Glutamatergic neuron (in vitro differentiated cells): ENCODE measurements around the gene SH3BP5. TPM values are rescaled to one million over a fixed set of nuclear protein-coding genes. Genes with fewer than 3 reads are reported as not detected.
A peak's percentile ranks its signal among the peaks of the same experiment; 100 is the strongest.

Source experiments
- DNase-seq: peaks from one replicate; pipeline ENCODE4 v3.0.0; 2022
- H3K27ac Mint-ChIP-seq: one replicate; pipeline ENCODE4 v1.8.0; 2020; ENCODE audit warnings: mild to moderate bottlenecking, mixed read lengths, inconsistent platforms; ENCODE audit not compliant: unreplicated experiment
- H3K27me3 Mint-ChIP-seq: one replicate; pipeline ENCODE4 v1.8.0; 2020; ENCODE audit warnings: mild to moderate bottlenecking, moderate library complexity, mixed read lengths, inconsistent platforms; ENCODE audit not compliant: unreplicated experiment
- H3K36me3 Mint-ChIP-seq: one replicate; pipeline ENCODE4 v1.8.0; 2020; ENCODE audit warnings: mild to moderate bottlenecking, mixed read lengths, inconsistent platforms; ENCODE audit not compliant: unreplicated experiment
- H3K4me1 Mint-ChIP-seq: one replicate; pipeline ENCODE4 v1.8.0; 2020; ENCODE audit warnings: mild to moderate bottlenecking, low read depth, mixed read lengths, inconsistent platforms; ENCODE audit not compliant: unreplicated experiment
- H3K4me3 Mint-ChIP-seq: one replicate; pipeline ENCODE4 v1.8.0; 2020; ENCODE audit warnings: mild to moderate bottlenecking, mixed read lengths, inconsistent platforms; ENCODE audit not compliant: unreplicated experiment
- H3K9me3 Mint-ChIP-seq: one replicate; pipeline ENCODE4 v1.8.0; 2020; ENCODE audit warnings: mild to moderate bottlenecking, moderate library complexity, mixed read lengths, inconsistent platforms; ENCODE audit not compliant: unreplicated experiment
- total RNA-seq: library from RNA; stranded (reverse); fragmentation: NEBNext Ultra II Directional; extraction: Animal tissue kit (Norgen Biotek cat#: 25700); gene quantifications from one replicate; pipeline ENCODE4 v1.2.1, GENCODE V29; 2021; ENCODE audit not compliant: unreplicated experiment
- TF ChIP-seq, protein P1 (sequence below): fragments of 200-600 bp; sonication (generic); IDR thresholded peaks from one replicate; pipeline ENCODE4 v1.5.0; 2021; ENCODE audit not compliant: partially characterized antibody, unreplicated experiment

Gene SH3BP5
- total RNA-seq, 1 donor from 2014 or later, result 25.3 TPM

DNA sequence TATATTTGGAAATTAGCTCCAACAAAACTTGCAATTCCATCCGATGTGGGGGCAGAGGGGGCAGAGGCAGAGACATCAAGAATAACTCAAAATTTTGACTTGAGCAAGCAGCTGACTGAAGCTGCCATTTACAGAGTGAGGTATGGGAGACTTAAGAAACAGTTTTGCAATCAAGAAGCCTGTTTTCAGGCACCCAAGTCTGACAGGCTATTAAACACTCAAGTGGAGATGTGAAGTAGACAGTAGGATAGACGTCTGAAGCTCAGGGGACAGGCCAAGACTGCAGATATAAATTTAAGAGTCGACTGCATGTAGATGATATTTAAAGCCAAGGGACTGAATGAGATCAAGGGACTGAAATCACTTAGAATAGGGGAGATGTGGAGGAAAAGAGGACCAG is 9.9 kb upstream of the SH3BP5 start:
- Mint-ChIP-seq H3K27me3 (peaks cover 5% of the 10 kb centered on the region), H3K27ac (no peak overlapping the region), H3K36me3 (no peaks in the 10 kb centered on the region), H3K4me3 (no peak overlapping the region), H3K9me3 (peaks cover 5% of the 10 kb centered on the region), H3K4me1 (peaks cover 19% of the 10 kb centered on the region)
- TF ChIP-seq, protein P1, sequence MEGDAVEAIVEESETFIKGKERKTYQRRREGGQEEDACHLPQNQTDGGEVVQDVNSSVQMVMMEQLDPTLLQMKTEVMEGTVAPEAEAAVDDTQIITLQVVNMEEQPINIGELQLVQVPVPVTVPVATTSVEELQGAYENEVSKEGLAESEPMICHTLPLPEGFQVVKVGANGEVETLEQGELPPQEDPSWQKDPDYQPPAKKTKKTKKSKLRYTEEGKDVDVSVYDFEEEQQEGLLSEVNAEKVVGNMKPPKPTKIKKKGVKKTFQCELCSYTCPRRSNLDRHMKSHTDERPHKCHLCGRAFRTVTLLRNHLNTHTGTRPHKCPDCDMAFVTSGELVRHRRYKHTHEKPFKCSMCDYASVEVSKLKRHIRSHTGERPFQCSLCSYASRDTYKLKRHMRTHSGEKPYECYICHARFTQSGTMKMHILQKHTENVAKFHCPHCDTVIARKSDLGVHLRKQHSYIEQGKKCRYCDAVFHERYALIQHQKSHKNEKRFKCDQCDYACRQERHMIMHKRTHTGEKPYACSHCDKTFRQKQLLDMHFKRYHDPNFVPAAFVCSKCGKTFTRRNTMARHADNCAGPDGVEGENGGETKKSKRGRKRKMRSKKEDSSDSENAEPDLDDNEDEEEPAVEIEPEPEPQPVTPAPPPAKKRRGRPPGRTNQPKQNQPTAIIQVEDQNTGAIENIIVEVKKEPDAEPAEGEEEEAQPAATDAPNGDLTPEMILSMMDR, result no peak
- no peak for DNase-seq

GRCh38 chr3:15341030-15341726 is 8.8 kb upstream of the SH3BP5 start:
- H3K4me3 Mint-ChIP-seq, result peak overlapping the region; percentile 56
- TF ChIP-seq, protein P1, result no peak
- H3K9me3 Mint-ChIP-seq, result peaks cover 5% of the 10 kb centered on the region
- H3K4me1 Mint-ChIP-seq, result peaks cover 19% of the 10 kb centered on the region
- peaks cover 7% of the 10 kb centered on the region for H3K27me3 Mint-ChIP-seq
- H3K36me3 Mint-ChIP-seq, result no peaks in the 10 kb centered on the region
- DNase-seq, result peak; percentile 56
- H3K27ac Mint-ChIP-seq, result peak overlapping the region; percentile 73

DNA sequence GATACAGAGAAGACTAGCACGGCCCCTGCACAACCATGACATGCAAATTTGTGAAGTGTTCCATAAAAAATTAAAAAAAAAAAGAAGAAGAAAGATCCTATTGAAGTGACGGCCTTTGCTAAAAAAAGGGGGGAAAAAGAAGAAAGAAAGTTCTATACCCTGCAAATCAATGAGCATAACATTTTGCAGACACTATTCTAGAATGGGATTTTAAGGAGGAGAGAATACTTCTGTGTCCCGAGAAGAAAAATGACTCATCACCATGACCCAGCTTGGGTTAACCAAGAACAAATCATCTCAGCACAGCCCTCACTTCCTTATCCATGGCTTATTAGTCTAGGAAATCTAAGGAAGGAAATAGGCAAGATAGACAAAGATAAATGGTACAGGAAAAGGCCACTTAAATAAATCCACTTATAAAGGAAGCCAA is 7.4 kb upstream of the SH3BP5 start:
- DNase-seq, result no peak
- no peaks in the 10 kb centered on the region for H3K36me3 Mint-ChIP-seq
- peaks cover 13% of the 10 kb centered on the region for H3K4me1 Mint-ChIP-seq
- no peak overlapping the region for H3K4me3 Mint-ChIP-seq
- H3K9me3 Mint-ChIP-seq, result peaks cover 5% of the 10 kb centered on the region
- H3K27me3 Mint-ChIP-seq, result peaks cover 7% of the 10 kb centered on the region
- TF ChIP-seq, protein P1, result no peak
- no peak overlapping the region for H3K27ac Mint-ChIP-seq

DNA sequence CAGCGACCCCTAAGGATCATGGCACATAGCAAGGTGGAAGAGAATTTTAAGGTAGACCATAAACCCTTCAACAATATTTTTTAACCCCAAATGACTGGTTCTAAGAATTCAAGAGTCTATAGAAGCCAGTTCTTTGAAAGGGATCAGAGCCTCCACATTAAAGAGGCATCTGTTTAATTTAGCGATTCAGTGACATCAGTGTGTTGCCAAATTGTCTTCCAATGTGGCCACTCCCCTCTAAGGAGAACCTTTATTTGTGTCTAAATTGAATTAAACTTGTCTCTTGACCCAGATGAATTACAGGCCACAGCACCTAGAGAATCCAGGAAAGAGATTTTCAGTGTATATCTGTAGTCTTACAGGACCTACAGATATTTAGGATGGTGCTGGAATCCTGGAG is 6.6 kb upstream of the SH3BP5 start:
- no peak overlapping the region for H3K27ac Mint-ChIP-seq
- no peaks in the 10 kb centered on the region for H3K36me3 Mint-ChIP-seq
- TF ChIP-seq, protein P1, result no peak

DNA sequence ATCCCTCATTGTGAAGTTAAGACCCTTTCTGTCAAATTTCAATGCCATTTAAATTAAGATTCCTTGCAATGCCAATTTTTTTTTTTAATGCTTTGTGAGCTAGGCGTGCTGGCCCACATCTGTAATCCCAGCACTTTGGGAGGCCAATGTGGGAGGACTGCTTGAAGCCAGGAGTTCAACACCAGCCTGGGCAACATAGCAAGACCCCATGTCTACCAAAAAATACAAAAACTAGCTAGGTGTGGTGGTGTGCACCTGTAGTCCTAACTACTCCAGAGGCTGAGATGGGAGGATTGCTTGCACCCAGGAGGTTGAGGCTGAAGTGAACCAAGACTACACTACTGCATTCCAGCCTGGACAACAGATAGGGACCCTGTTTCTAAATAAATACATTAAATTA is 5.6 kb upstream of the SH3BP5 start:
- no peaks in the 10 kb centered on the region for H3K36me3 Mint-ChIP-seq
- no peak for DNase-seq
- TF ChIP-seq, protein P1, result no peak
- no peak overlapping the region for H3K4me3 Mint-ChIP-seq
- H3K9me3 Mint-ChIP-seq, result peaks cover 5% of the 10 kb centered on the region
- no peak overlapping the region for H3K27ac Mint-ChIP-seq
- H3K4me1 Mint-ChIP-seq, result peaks cover 12% of the 10 kb centered on the region
- peaks cover 7% of the 10 kb centered on the region for H3K27me3 Mint-ChIP-seq

More for the DNA sequence above, 6.6 kb upstream of the SH3BP5 start:
- Mint-ChIP-seq H3K4me1 (peaks cover 12% of the 10 kb centered on the region), H3K27me3 (peaks cover 7% of the 10 kb centered on the region), H3K4me3 (no peak overlapping the region), H3K9me3 (peaks cover 5% of the 10 kb centered on the region)
- DNase-seq, result no peak
